Hippocampal formation (tissue), 2 donors: Measurements from ENCODE around the gene FIBP.

Experiments
- DNase-seq, 2 donors: peaks; one replicate each; lab custom pipeline; 2025; lab: John Stamatoyannopoulos, UW

The FIBP gene

GRCh38 chr11:65888163-65888814 is at the start of gene FIBP:
FIBP (minus strand) TSS chr11:65888471; CDS start chr11:65888418, 53 bp downstream.
- peak; percentile 97 to 99 for DNase-seq

- no peak for DNase-seq
Measured at GRCh38 chr11:65937766-65938165, 49.5 kb upstream of the FIBP start.

GRCh38 chr11:65934014-65934413 is 45.7 kb upstream of the FIBP start:
- DNase-seq = no peak

- DNase-seq = no peak
Measured at GRCh38 chr11:65932558-65932919, 44.3 kb upstream of the FIBP start.

- DNase-seq = no peak
Measured at GRCh38 chr11:65931773-65932557, 43.7 kb upstream of the FIBP start.

- no peak for DNase-seq
Measured at GRCh38 chr11:65928667-65929066, 40.4 kb upstream of the FIBP start.

- DNase-seq = peak in 1 of 2 donors; percentile 20
Measured at GRCh38 chr11:65927904-65928397, 39.7 kb upstream of the FIBP start.

GRCh38 chr11:65925397-65925796 is 37.1 kb upstream of the FIBP start:
- DNase-seq = no peak

- no peak for DNase-seq
Measured at GRCh38 chr11:65922565-65922964, 34.3 kb upstream of the FIBP start.

GRCh38 chr11:65921876-65922275 is 33.6 kb upstream of the FIBP start:
- no peak for DNase-seq

- no peak for DNase-seq
Measured at GRCh38 chr11:65921033-65921555, 32.8 kb upstream of the FIBP start.

- DNase-seq = no peak
Measured at GRCh38 chr11:65920372-65920802, 32.1 kb upstream of the FIBP start.

- peak in 1 of 2 donors; percentile 36 for DNase-seq
Measured at GRCh38 chr11:65919573-65920371, 31.5 kb upstream of the FIBP start.

- DNase-seq = peak; percentile 99 to 100
Measured at GRCh38 chr11:65919141-65919572, 30.9 kb upstream of the FIBP start, which contains the start of gene DRAP1. DRAP1 (plus strand) TSS chr11:65919426; CDS start chr11:65919502, 76 bp downstream.

- no peak for DNase-seq
Measured at GRCh38 chr11:65918211-65919140, 30.2 kb upstream of the FIBP start, which contains the start of gene C11orf68. C11orf68 (minus strand) TSS chr11:65919062; CDS start chr11:65919031, 31 bp downstream.

GRCh38 chr11:65917434-65918210 is 29.4 kb upstream of the FIBP start:
- DNase-seq = no peak

- no peak for DNase-seq
Measured at GRCh38 chr11:65917077-65917433, 28.8 kb upstream of the FIBP start.

GRCh38 chr11:65916391-65916790 is 28.1 kb upstream of the FIBP start:
- DNase-seq = no peak

GRCh38 chr11:65915821-65916251 is 27.6 kb upstream of the FIBP start:
- DNase-seq = no peak
